Mucosa of rectum (tissue), 2 donors: Measurements from ENCODE around the gene DAZ4.
"Not testable (repeated sequence)": the region's sequence is repeated elsewhere in the genome, so short reads cannot be mapped to it uniquely, and the experiment has no call there.

Experiments
- H3K27ac ChIP-seq, 2 donors: one replicate each; pipeline ENCODE4 v1.7.0; 2013; ENCODE audit warnings: inconsistent platforms in 2 of 2, low read depth in 2 of 2, low read length in 2 of 2
- H3K27me3 ChIP-seq, 2 donors: one replicate each; pipeline ENCODE4 v1.7.0; 2013; ENCODE audit warnings: low read length in 2 of 2; ENCODE audit not compliant: control insufficient read depth in 2 of 2, insufficient read depth in 2 of 2
- H3K36me3 ChIP-seq, 2 donors: one replicate each; pipeline ENCODE4 v1.7.0; 2013; ENCODE audit warnings: low read length in 2 of 2; ENCODE audit not compliant: control insufficient read depth in 2 of 2, insufficient read depth in 2 of 2
- H3K4me1 ChIP-seq, 2 donors: one replicate each; pipeline ENCODE4 v1.7.0; 2013; ENCODE audit warnings: low read length in 2 of 2, mild to moderate bottlenecking in 1 of 2; ENCODE audit not compliant: control insufficient read depth in 2 of 2, insufficient read depth in 2 of 2
- H3K4me3 ChIP-seq, 2 donors: one replicate each; pipeline ENCODE4 v1.7.0; 2013; ENCODE audit warnings: low read length in 2 of 2
- H3K9ac ChIP-seq, 2 donors: one replicate each; pipeline ENCODE4 v1.7.0; 2013; ENCODE audit warnings: low read length in 2 of 2, low read depth in 1 of 2, mild to moderate bottlenecking in 1 of 2
- H3K9me3 ChIP-seq, 2 donors: one replicate each; pipeline ENCODE4 v1.7.0; 2013; ENCODE audit warnings: low read length in 2 of 2; ENCODE audit not compliant: control insufficient read depth in 2 of 2
- donor health status: healthy.
- donor health status: Normal muscosa, but diverticular disease.

Gene DAZ4

GRCh38 chrY:24833619-24834018 lies at the start of gene DAZ4:
DAZ4 (plus strand) TSS chrY:24833919; CDS start chrY:24834127, 208 bp downstream.
- not testable (repeated sequence) for H3K27me3 ChIP-seq, H3K9ac ChIP-seq, H3K4me3 ChIP-seq, H3K9me3 ChIP-seq, H3K27ac ChIP-seq, H3K4me1 ChIP-seq, H3K36me3 ChIP-seq

GRCh38 chrY:24813293-24813692 lies 20.4 kb upstream of the DAZ4 start, which contains the start of gene DAZ3:
DAZ3 (minus strand) TSS chrY:24813393; CDS start chrY:24813185, 208 bp downstream.
- not testable (repeated sequence) for H3K27ac ChIP-seq, H3K4me1 ChIP-seq, H3K27me3 ChIP-seq, H3K36me3 ChIP-seq, H3K4me3 ChIP-seq, H3K9me3 ChIP-seq, H3K9ac ChIP-seq

- not testable (repeated sequence) for H3K9ac ChIP-seq, H3K27ac ChIP-seq, H3K27me3 ChIP-seq, H3K9me3 ChIP-seq, H3K4me1 ChIP-seq, H3K36me3 ChIP-seq, H3K4me3 ChIP-seq
Observed at GRCh38 chrY:24821836-24822235, 11.9 kb upstream of the DAZ4 start.

- H3K4me3 ChIP-seq, H3K4me1 ChIP-seq, H3K9ac ChIP-seq, H3K27me3 ChIP-seq, H3K9me3 ChIP-seq, H3K36me3 ChIP-seq, H3K27ac ChIP-seq: not testable (repeated sequence)
Observed at GRCh38 chrY:24824184-24824879, 9.4 kb upstream of the DAZ4 start.

GRCh38 chrY:24825069-24825468 lies 8.7 kb upstream of the DAZ4 start:
- not testable (repeated sequence) for H3K9me3 ChIP-seq, H3K27ac ChIP-seq, H3K27me3 ChIP-seq, H3K9ac ChIP-seq, H3K4me3 ChIP-seq, H3K36me3 ChIP-seq, H3K4me1 ChIP-seq
